GM12878 (cell line): ENCODE data around the gene NPTN. TPM values are rescaled to one million over a fixed set of nuclear protein-coding genes. Genes with fewer than 3 reads are reported as not detected.
"Not testable (repeated sequence)": the region's sequence is repeated elsewhere in the genome, so short reads cannot be mapped to it uniquely, and the experiment has no call there.

Experiments used
- ATAC-seq: fragments of 200-7000 bp; cut with Tn5 transposase; 3 replicates; pipeline ENCODE4 v1.9.1; 2020; ENCODE audit warnings: mild to moderate bottlenecking, moderate library complexity
- BruUV-seq: library from RNA; stranded (reverse); fragments of 400-500 nt; replicated peaks from 2 replicates; lab custom pipeline; 2021; lab: Mats Ljungman, UMichigan
- CTCF ChIA-PET: fragments of 300-600 bp; sonication (Branson Sonifier 250); formaldehyde crosslinking; extraction: SDS; loops from one replicate; lab custom pipeline; 2021; ENCODE audit warnings: inconsistent platforms; lab: Yijun Ruan, JAX
- POLR2A ChIA-PET: fragments of 350-600 bp; formaldehyde crosslinking; extraction: SDS; loops from one replicate; lab custom pipeline; 2021; ENCODE audit warnings: inconsistent platforms; lab: Charles Lee
- RAD21 ChIA-PET: fragments of 300-600 bp; sonication (Branson Sonifier 250); formaldehyde crosslinking; loops from one replicate; lab custom pipeline; 2023; ENCODE audit warnings: antibody characterized with exemption; ENCODE audit not compliant: unreplicated experiment; lab: Charles Lee
- SMC1A ChIA-PET: fragments of 300-600 bp; sonication (Branson Sonifier 250); formaldehyde crosslinking; loops from one replicate; lab custom pipeline; 2023; ENCODE audit not compliant: unreplicated experiment, uncharacterized antibody; lab: Charles Lee
- DNase-seq: peaks from one replicate; pipeline ENCODE4 v3.0.0-alpha.2; 2011; ENCODE audit warnings: low read depth, low spot score
- FAIRE-seq: peaks from 3 replicates; lab custom pipeline; 2011; peaks lifted over from hg19 to GRCh38; lab: Jason Lieb, UNC
- H2AFZ ChIP-seq: 2 replicates; pipeline ENCODE4 v1.6.0; 2011; ENCODE audit warnings: low read depth, low read length, control low read depth; ENCODE audit not compliant: control insufficient read depth
- H3K27ac ChIP-seq: 2 replicates; pipeline ENCODE4 v1.5.1; 2011; ENCODE audit warnings: control low read depth; ENCODE audit not compliant: control insufficient read depth, insufficient read depth
- H3K27me3 ChIP-seq, 2 experiments: replicated peaks in 1 of 2; 2 replicates each; pipeline versions ENCODE4 v1.6.0 to v1.6.1; 2011; ENCODE audit warnings: low read length in 1 of 2; ENCODE audit not compliant: control insufficient read depth in 2 of 2, insufficient read depth in 2 of 2
- H3K36me3 ChIP-seq, 2 experiments: 2 replicates each; pipeline ENCODE4 v1.5.1; 2011; ENCODE audit warnings: low read length in 1 of 2; ENCODE audit not compliant: control insufficient read depth in 2 of 2, insufficient read depth in 2 of 2
- H3K4me1 ChIP-seq: 2 replicates; pipeline ENCODE4 v1.6.1; 2011; ENCODE audit warnings: mild to moderate bottlenecking, low read length, moderate library complexity, mixed read lengths; ENCODE audit not compliant: control insufficient read depth, insufficient read depth
- H3K4me2 ChIP-seq: 2 replicates; pipeline ENCODE4 v1.6.0; 2011; ENCODE audit warnings: control low read depth; ENCODE audit not compliant: control insufficient read depth, insufficient read depth
- H3K4me3 ChIP-seq: fragments of 200-600 bp; sonication (generic); 2 replicates; pipeline ENCODE4 v1.5.1; 2016
- H3K79me2 ChIP-seq: 2 replicates; pipeline ENCODE4 v1.6.0; 2011; ENCODE audit warnings: low read length; ENCODE audit not compliant: control insufficient read depth, insufficient read depth
- H3K9ac ChIP-seq: 2 replicates; pipeline ENCODE4 v1.8.0; 2011; ENCODE audit warnings: low read length, control low read depth, mixed read lengths; ENCODE audit not compliant: control insufficient read depth, insufficient read depth
- H3K9me3 ChIP-seq: replicated peaks from 3 replicates; pipeline ENCODE4 v1.5.1; 2011; ENCODE audit warnings: mild to moderate bottlenecking, low read length; ENCODE audit not compliant: control insufficient read depth, insufficient read depth
- H4K20me1 ChIP-seq: 2 replicates; pipeline ENCODE4 v1.6.0; 2011; ENCODE audit not compliant: control insufficient read depth, insufficient read depth
- CHD4 ChIP-seq: fragments of 200-600 bp; sonication (generic); IDR thresholded peaks from 2 replicates; pipeline ENCODE4 v1.6.1; 2016; ENCODE audit warnings: mild to moderate bottlenecking
- WGBS: methylation state at CpG from one replicate; pipeline ENCODE4 v1.1.6; 2016; ENCODE audit warnings: low lambda C conversion rate; ENCODE audit not compliant: insufficient replicate concordance, insufficient coverage; ENCODE audit errors: missing lambda C conversion rate; 5-methylcytosine and 5-hydroxymethylcytosine counted together
- in situ Hi-C: fragments of 300-500 bp; cut with MboI; formaldehyde crosslinking; loops from 9 replicates; pipeline ENCODE4 v1.14.3; 2018; ENCODE audit warnings: mixed read lengths
- intact Hi-C: fragments of 100-400 bp; cut with micrococcal nuclease; formaldehyde crosslinking; loops from one replicate; pipeline ENCODE4 v1.14.2; 2022; ENCODE audit not compliant: unreplicated experiment
- polyA plus RNA-seq, 11 experiments: library from polyadenylated mRNA; depleted of rRNA in 4 of 11; unstranded in 6 of 11; stranded (reverse) in 5 of 11; fragments of >200 nt; fragmentation: Nextera tagmentation in 4 of 11; fragmentation: Illumina TruSeq in 1 of 11; extraction: Ambion mirVana in 4 of 11; extraction: Trizol in 1 of 11; gene quantifications; 1 replicate in 1 of 11; 2 replicates in 10 of 11; pipeline versions ENCODE4 v1.2.1 to v1.2.3, GENCODE V29; 2011 to 2016; ENCODE audit warnings: inconsistent platforms in 2 of 11, missing spikeins in 2 of 11, low read depth in 1 of 11
- total RNA-seq, 4 experiments: library from RNA; depleted of rRNA in 3 of 4; stranded (reverse); fragments of >200 nt in 3 of 4; fragmentation: Illumina TruSeq in 1 of 4; extraction: Trizol in 1 of 4; gene quantifications; 2 replicates each; pipeline versions ENCODE4 v1.2.1 to v1.2.3, GENCODE V29; 2013 to 2021

Gene NPTN
- total and polyA plus RNA-seq, 10 of the 15 experiments (the other 5 are each of a cell fraction or from before 2014, with no cell fraction given): 17.8 to 79.1 (median 41.7) TPM

DNA sequence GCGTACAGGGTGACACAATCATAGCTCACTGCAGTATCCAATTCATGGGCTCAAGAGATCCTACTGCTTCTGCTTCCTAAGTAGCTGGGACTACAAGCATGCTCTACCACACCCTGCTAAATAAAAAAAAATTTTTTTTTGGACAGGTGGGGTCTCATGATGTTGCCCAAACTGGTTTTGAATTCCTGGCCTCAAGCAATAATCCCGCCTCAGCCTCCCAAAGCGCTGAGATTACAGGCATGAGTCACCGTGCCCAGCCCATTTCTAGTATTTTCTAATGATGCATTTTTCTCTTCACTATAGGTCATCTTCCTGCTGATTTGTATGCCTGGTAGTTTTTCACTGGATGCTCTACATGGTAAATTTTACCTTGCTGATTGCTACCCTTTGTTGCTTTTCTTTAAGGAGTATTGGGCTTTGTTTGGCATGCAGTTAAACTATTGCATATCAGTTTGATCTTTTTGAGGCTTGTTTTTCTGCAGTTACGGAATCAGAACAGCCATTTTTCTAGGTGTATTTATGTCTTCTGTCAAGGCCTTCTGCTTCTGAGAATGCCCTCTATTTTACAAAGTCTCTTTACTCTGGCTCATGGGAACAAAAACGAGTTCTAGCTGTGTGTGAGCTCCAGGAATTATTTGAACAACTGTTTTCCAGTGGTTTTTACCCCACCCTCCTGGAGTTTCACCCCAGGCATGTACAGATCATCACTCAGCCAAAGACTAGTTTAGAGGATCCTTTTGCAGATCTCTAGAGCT is 14.2 kb upstream of the NPTN start:
- in situ Hi-C loops: no loop called here
- 70% methylated on average over 5 of the region's 6 CpGs for WGBS
- TF ChIP-seq CHD4: no peak
- H3K4me2 ChIP-seq: no peak overlapping the region
- SMC1A ChIA-PET: interaction anchor here (1.0 kb wide), 2 partner anchors 10 to 11 kb away, joined by 3 to 4 read pairs; no protein-coding TSS in a partner anchor
- no peaks in the 10 kb centered on the region; the same call in 1 of the 2 replicates for H3K4me1 ChIP-seq
- no peak overlapping the region for H3K9ac ChIP-seq
- DNase-seq: no peak
- H3K27ac ChIP-seq: no peak overlapping the region
- ATAC-seq: no peak
- H4K20me1 ChIP-seq: no peaks in the 10 kb centered on the region
- FAIRE-seq: no peak
- H3K9me3 ChIP-seq: no peaks in the 10 kb centered on the region
- intact Hi-C loops: no loop called here
- H3K36me3 ChIP-seq: no peaks in the 10 kb centered on the region
- CTCF ChIA-PET: interaction anchor here (0.7 to 3.9 kb wide), 4 partner anchors 10 to 41 kb away, joined by 3 to 36 read pairs (median 4); no protein-coding TSS in a partner anchor
- H3K79me2 ChIP-seq: no peaks in the 10 kb centered on the region
- RAD21 ChIA-PET: no interaction called here
- H3K4me3 ChIP-seq: no peak overlapping the region
- POLR2A ChIA-PET: interaction anchor here (0.6 to 1.0 kb wide), 3 partner anchors 10 to 386 kb away, joined by 3 to 6 read pairs (median 3); no protein-coding TSS in a partner anchor
- H2AFZ ChIP-seq: no peak overlapping the region
- no peaks in the 10 kb centered on the region for H3K27me3 ChIP-seq
- no TSS peak for BruUV-seq

DNA sequence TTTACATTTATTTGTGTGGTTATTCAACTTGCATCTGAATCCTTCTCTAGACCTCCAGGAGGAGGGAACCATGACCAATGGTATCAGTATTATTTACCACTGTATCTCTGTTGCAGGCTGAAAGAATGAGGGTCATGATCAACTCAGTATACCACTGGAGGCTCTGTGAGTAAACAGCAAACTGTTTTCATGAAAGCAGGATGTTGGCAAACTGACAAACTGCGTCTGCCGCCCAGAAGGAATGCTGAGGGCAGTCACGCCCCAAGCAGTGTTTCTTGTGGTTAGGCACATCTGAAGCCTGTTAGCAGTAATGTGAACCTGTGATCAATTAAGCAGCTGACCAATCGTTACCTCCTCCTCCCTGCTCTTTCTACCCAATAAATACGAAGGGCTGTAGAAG is 6.3 kb upstream of the NPTN start:
- H4K20me1 ChIP-seq, H3K4me3 ChIP-seq, H3K79me2 ChIP-seq, ATAC-seq, POLR2A ChIA-PET, H3K9ac ChIP-seq, DNase-seq, H3K9me3 ChIP-seq, RAD21 ChIA-PET, H3K27ac ChIP-seq, BruUV-seq, H2AFZ ChIP-seq, H3K36me3 ChIP-seq, H3K4me2 ChIP-seq, FAIRE-seq, H3K27me3 ChIP-seq: not testable (repeated sequence)
- whole genome bisulfite sequencing: 88% methylated on average over 5 of the region's 5 CpGs
- peaks cover 16% of the 10 kb centered on the region for H3K4me1 ChIP-seq
- intact Hi-C loops: loop anchor here (5.0 kb wide), 1 partner anchor 332 kb away; no protein-coding TSS in a partner anchor
- ChIA-PET CTCF (interaction anchor here (0.6 to 13.2 kb wide), 5 partner anchors 12 to 111 kb away, joined by 3 to 250 read pairs (median 170); no protein-coding TSS in a partner anchor), SMC1A (interaction anchor here (1.0 to 5.2 kb wide), 3 partner anchors 11 to 86 kb away, joined by 3 to 48 read pairs (median 3); no protein-coding TSS in a partner anchor)
- in situ Hi-C loops: loop anchor here (5.0 to 10.0 kb wide), 3 partner anchors 58 to 855 kb away; partner anchors contain the start of gene ADPGK
